Caco-2 (cell line): ENCODE data around the gene ATP11C. TPM values are rescaled to one million over a fixed set of nuclear protein-coding genes. Genes with fewer than 3 reads are reported as not detected.

Experiments
- BruUV-seq: library from RNA; stranded (reverse); fragments of 400-500 nt; replicated peaks from 2 replicates; lab custom pipeline; 2021; lab: Mats Ljungman, UMichigan
- CTCF ChIA-PET: fragments of 300-600 bp; sonication (Branson Sonifier 250); formaldehyde crosslinking; loops from one replicate; lab custom pipeline; 2022; ENCODE audit warnings: antibody characterized with exemption; lab: Charles Lee
- POLR2A ChIA-PET: fragments of 300-600 bp; sonication (Branson Sonifier 250); formaldehyde crosslinking; loops from one replicate; lab custom pipeline; 2022; ENCODE audit warnings: antibody characterized with exemption; lab: Charles Lee
- DNase-seq, 2 experiments: peaks; one replicate each; pipeline versions ENCODE4 v3.0.0 to v3.0.0-alpha.2; 2020 to 2022
- H3K27me3 ChIP-seq: replicated peaks from 2 replicates; pipeline ENCODE4 v1.6.0; 2011; ENCODE audit warnings: low read length; ENCODE audit not compliant: control insufficient read depth, insufficient read depth
- H3K36me3 ChIP-seq: 2 replicates; pipeline ENCODE4 v1.5.1; 2011; ENCODE audit warnings: low read length; ENCODE audit not compliant: control insufficient read depth, insufficient read depth
- H3K4me1 ChIP-seq: fragments of 250-450 bp; sonication (Bioruptor Pico); 2 replicates; pipeline ENCODE4 v1.5.1; 2020; ENCODE audit warnings: mild to moderate bottlenecking
- H3K4me3 ChIP-seq: 2 replicates; pipeline ENCODE4 v1.5.1; 2011; ENCODE audit warnings: low read depth, mild to moderate bottlenecking, control low read depth, low read length
- H3K9me3 ChIP-seq: fragments of 250-450 bp; sonication (Bioruptor Pico); 2 replicates; pipeline ENCODE4 v1.5.1; 2020; ENCODE audit warnings: mild to moderate bottlenecking, moderate library complexity
- H3K27ac Mint-ChIP-seq: one replicate; pipeline ENCODE4 v1.8.0; 2022; ENCODE audit warnings: mixed read lengths; ENCODE audit not compliant: unreplicated experiment
- H3K27me3 Mint-ChIP-seq: one replicate; pipeline ENCODE4 v1.8.0; 2022; ENCODE audit warnings: mixed read lengths; ENCODE audit not compliant: insufficient read depth, unreplicated experiment
- H3K36me3 Mint-ChIP-seq: one replicate; pipeline ENCODE4 v1.8.0; 2022; ENCODE audit warnings: mild to moderate bottlenecking, mixed read lengths; ENCODE audit not compliant: insufficient read depth, unreplicated experiment
- H3K4me1 Mint-ChIP-seq: one replicate; pipeline ENCODE4 v1.8.0; 2022; ENCODE audit warnings: low read depth, mixed read lengths; ENCODE audit not compliant: unreplicated experiment
- H3K4me3 Mint-ChIP-seq: one replicate; pipeline ENCODE4 v1.8.0; 2022; ENCODE audit warnings: mild to moderate bottlenecking, moderate library complexity, mixed read lengths; ENCODE audit not compliant: unreplicated experiment
- H3K9me3 Mint-ChIP-seq: one replicate; pipeline ENCODE4 v1.8.0; 2022; ENCODE audit warnings: mixed read lengths; ENCODE audit not compliant: unreplicated experiment
- CTCF ChIP-seq, 2 experiments: fragments of 200-600 bp in 1 of 2; IDR thresholded peaks; 1 replicate in 1 of 2; 2 replicates in 1 of 2; pipeline versions ENCODE4 v1.5.1 to v1.8.0; 2011 to 2022; ENCODE audit warnings: antibody characterized with exemption in 1 of 2, control low read depth in 1 of 2, inconsistent platforms in 1 of 2, low read depth in 1 of 2, low read length in 1 of 2, mild to moderate bottlenecking in 1 of 2, moderate library complexity in 1 of 2; ENCODE audit not compliant: insufficient read depth in 1 of 2, severe bottlenecking in 1 of 2, unreplicated experiment in 1 of 2
- intact Hi-C: fragments of 100-400 bp; cut with micrococcal nuclease; formaldehyde crosslinking; loops from one replicate; pipeline ENCODE4 v1.10.0; 2022; ENCODE audit not compliant: unreplicated experiment
- total RNA-seq: library from RNA; stranded (reverse); gene quantifications from 2 replicates; pipeline ENCODE4 v1.2.3, GENCODE V29; 2022

ATP11C gene
- total RNA-seq, 1 experiment from 2014 or later, result 12.2 TPM

- no peaks in the 10 kb centered on the region for H3K36me3 Mint-ChIP-seq
- DNase-seq, result no peak
- TF ChIP-seq CTCF (IDR thresholded peaks at IDR 0.05; ENCODE audit: insufficient read depth in 1 of 2, low read depth in 1 of 2, low read length in 1 of 2, severe bottlenecking in 1 of 2, unreplicated experiment in 1 of 2), result no peak
- ChIA-PET POLR2A (no interaction called here), CTCF (no interaction called here)
- intact Hi-C loops, result no loop called here
- no peak overlapping the region for H3K27ac Mint-ChIP-seq
- peaks cover 3% of the 10 kb centered on the region for H3K27me3 Mint-ChIP-seq
- H3K4me1 Mint-ChIP-seq, result no peaks in the 10 kb centered on the region
- H3K9me3 Mint-ChIP-seq, result no peaks in the 10 kb centered on the region
- Histone ChIP-seq H3K4me1 (no peaks in the 10 kb centered on the region), H3K4me3 (no peak overlapping the region), H3K36me3 (no peaks in the 10 kb centered on the region), H3K27me3 (no peaks in the 10 kb centered on the region), H3K9me3 (no peaks in the 10 kb centered on the region)
- no TSS peak for BruUV-seq
- H3K4me3 Mint-ChIP-seq, result no peak overlapping the region
Observed at GRCh38 chrX:139969286-139969685, 36.4 kb upstream of the ATP11C start.

- CTCF ChIA-PET, result no interaction called here
Observed at GRCh38 chrX:139967750-139968149, 34.9 kb upstream of the ATP11C start.

GRCh38 chrX:139967300-139967699, 34.4 kb upstream of the ATP11C start:
- Histone ChIP-seq H3K36me3 (no peaks in the 10 kb centered on the region), H3K4me3 (no peak overlapping the region), H3K27me3 (no peaks in the 10 kb centered on the region), H3K4me1 (no peaks in the 10 kb centered on the region), H3K9me3 (no peaks in the 10 kb centered on the region)
- peak in 1 of 2 experiments; percentile 8 for TF ChIP-seq CTCF (IDR thresholded peaks at IDR 0.05; ENCODE audit: insufficient read depth in 1 of 2, low read depth in 1 of 2, low read length in 1 of 2, severe bottlenecking in 1 of 2, unreplicated experiment in 1 of 2)
- intact Hi-C loops, result no loop called here
- no TSS peak for BruUV-seq
- Mint-ChIP-seq H3K27ac (no peak overlapping the region), H3K4me1 (no peaks in the 10 kb centered on the region), H3K9me3 (no peaks in the 10 kb centered on the region), H3K4me3 (no peak overlapping the region), H3K27me3 (peaks cover 3% of the 10 kb centered on the region), H3K36me3 (no peaks in the 10 kb centered on the region)
- DNase-seq, result no peak
- ChIA-PET CTCF (no interaction called here), POLR2A (no interaction called here)

More at GRCh38 chrX:139967750-139968149, 34.9 kb upstream of the ATP11C start:
- H3K4me1 ChIP-seq, result no peaks in the 10 kb centered on the region
- intact Hi-C loops, result no loop called here
- H3K4me3 ChIP-seq, result no peak overlapping the region
- Mint-ChIP-seq H3K27me3 (peaks cover 3% of the 10 kb centered on the region), H3K4me3 (no peak overlapping the region), H3K9me3 (no peaks in the 10 kb centered on the region), H3K4me1 (no peaks in the 10 kb centered on the region), H3K36me3 (no peaks in the 10 kb centered on the region), H3K27ac (no peak overlapping the region)
- POLR2A ChIA-PET, result no interaction called here
- no peak for TF ChIP-seq CTCF (IDR thresholded peaks at IDR 0.05; ENCODE audit: insufficient read depth in 1 of 2, low read depth in 1 of 2, low read length in 1 of 2, severe bottlenecking in 1 of 2, unreplicated experiment in 1 of 2)
- no peaks in the 10 kb centered on the region for H3K27me3 ChIP-seq
- H3K36me3 ChIP-seq, result no peaks in the 10 kb centered on the region
- no peaks in the 10 kb centered on the region for H3K9me3 ChIP-seq
- BruUV-seq, result no TSS peak
- DNase-seq, result no peak
